ENCODE measurements around the gene APMAP. TPM values are rescaled to one million over a fixed set of nuclear protein-coding genes. Genes with fewer than 3 reads are reported as not detected.

APMAP gene
- total RNA-seq, 1 donor from 2014 or later, result 81.3 TPM

DNA sequence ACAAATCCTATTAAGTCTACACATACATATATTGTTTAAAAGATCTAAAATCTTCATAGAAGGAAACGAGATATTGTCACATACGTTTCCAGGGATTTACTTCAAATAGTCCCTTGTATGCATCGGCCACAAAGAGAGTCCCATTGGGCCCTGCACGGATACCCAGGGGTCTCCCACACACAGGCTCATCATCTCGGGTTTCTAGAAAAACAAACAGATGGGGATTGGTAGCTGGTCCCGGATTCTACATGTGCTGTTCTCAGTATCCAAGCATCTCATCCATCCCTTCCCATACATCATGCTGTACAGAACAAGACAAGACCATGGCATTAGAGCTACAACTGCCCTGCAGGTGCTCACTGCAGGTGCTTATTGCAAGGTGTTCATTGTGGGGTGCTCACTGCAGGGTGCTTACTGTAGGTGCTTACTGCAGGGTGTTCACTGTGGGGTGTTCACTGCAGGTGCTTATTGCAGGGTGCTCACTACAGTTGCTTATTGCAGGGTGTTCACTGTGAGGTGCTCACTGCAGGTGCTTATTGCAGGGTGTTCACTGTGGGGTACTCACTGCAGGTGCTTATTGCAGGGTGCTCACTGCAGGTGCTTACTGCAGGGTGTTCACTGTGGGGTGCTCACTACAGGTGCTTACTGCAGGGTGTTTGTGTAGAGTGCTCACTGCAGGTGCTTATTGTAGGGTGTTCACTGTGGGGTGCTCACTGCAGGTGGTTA is 21.0 kb downstream of the APMAP start:
- Mint-ChIP-seq H3K27ac (no peak overlapping the region), H3K4me1 (ENCODE audit: low read depth) (no peaks in the 10 kb centered on the region), H3K4me3 (ENCODE audit: low read depth) (no peak overlapping the region), H3K36me3 (ENCODE audit: insufficient read depth) (peaks cover 34% of the 10 kb centered on the region), H3K27me3 (no peaks in the 10 kb centered on the region), H3K9me3 (ENCODE audit: low read depth) (peaks cover 13% of the 10 kb centered on the region)
- DNase-seq (ENCODE audit: low spot score, unreplicated experiment), result no peak
- TF ChIP-seq CTCF (IDR thresholded peaks at IDR 0.05; ENCODE audit: unreplicated experiment), result no peak

- Mint-ChIP-seq H3K4me3 (ENCODE audit: low read depth) (no peak overlapping the region), H3K36me3 (ENCODE audit: insufficient read depth) (peaks cover 27% of the 10 kb centered on the region), H3K4me1 (ENCODE audit: low read depth) (no peaks in the 10 kb centered on the region), H3K27ac (no peak overlapping the region), H3K9me3 (ENCODE audit: low read depth) (peaks cover 5% of the 10 kb centered on the region), H3K27me3 (no peaks in the 10 kb centered on the region)
- TF ChIP-seq CTCF (IDR thresholded peaks at IDR 0.05; ENCODE audit: unreplicated experiment), result no peak
- DNase-seq (ENCODE audit: low spot score, unreplicated experiment), result no peak
These were observed 21.8 kb downstream of the APMAP start for GRCh38 chr20:24970754-24971153.

DNA sequence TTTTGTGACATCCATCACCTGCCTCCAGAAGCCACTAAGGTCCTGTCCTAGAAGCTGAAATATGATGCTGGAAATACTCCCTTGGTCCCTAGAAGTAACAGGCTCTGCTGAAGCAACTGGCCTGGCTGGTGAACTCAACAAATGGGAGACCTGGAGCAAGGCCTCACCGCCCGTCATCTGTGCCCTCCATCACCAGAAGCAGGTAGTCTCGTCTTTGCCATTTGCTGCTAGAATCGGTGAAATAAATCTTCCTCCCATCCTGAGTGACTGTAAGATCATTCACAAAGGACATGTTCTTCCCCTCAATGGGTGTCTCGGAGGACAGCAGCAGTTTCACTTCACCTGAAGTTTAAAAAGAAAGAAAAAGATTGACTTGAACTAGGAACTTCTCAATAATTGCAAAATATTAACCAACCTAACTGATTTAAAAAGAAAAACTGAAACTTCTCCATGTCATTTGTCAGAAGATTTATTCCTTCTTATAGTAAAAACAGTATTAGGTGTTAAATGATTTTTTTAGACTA is 22.5 kb downstream of the APMAP start:
- no peak for TF ChIP-seq CTCF (IDR thresholded peaks at IDR 0.05; ENCODE audit: unreplicated experiment)
- Mint-ChIP-seq H3K4me3 (ENCODE audit: low read depth) (no peak overlapping the region), H3K27ac (no peak overlapping the region), H3K4me1 (ENCODE audit: low read depth) (no peaks in the 10 kb centered on the region), H3K9me3 (ENCODE audit: low read depth) (no peaks in the 10 kb centered on the region), H3K36me3 (ENCODE audit: insufficient read depth) (peaks cover 23% of the 10 kb centered on the region), H3K27me3 (no peaks in the 10 kb centered on the region)
- DNase-seq (ENCODE audit: low spot score, unreplicated experiment), result no peak

- Mint-ChIP-seq H3K36me3 (ENCODE audit: insufficient read depth) (peaks cover 22% of the 10 kb centered on the region), H3K4me1 (ENCODE audit: low read depth) (no peaks in the 10 kb centered on the region), H3K27me3 (no peaks in the 10 kb centered on the region), H3K4me3 (ENCODE audit: low read depth) (no peak overlapping the region), H3K9me3 (ENCODE audit: low read depth) (no peaks in the 10 kb centered on the region), H3K27ac (no peak overlapping the region)
- no peak for TF ChIP-seq CTCF (IDR thresholded peaks at IDR 0.05; ENCODE audit: unreplicated experiment)
- DNase-seq (ENCODE audit: low spot score, unreplicated experiment), result no peak
These were observed 23.1 kb downstream of the APMAP start for GRCh38 chr20:24969186-24970029.

GRCh38 chr20:24968278-24968800 is 24.2 kb downstream of the APMAP start:
- Mint-ChIP-seq H3K9me3 (ENCODE audit: low read depth) (no peaks in the 10 kb centered on the region), H3K27me3 (no peaks in the 10 kb centered on the region), H3K4me3 (ENCODE audit: low read depth) (no peak overlapping the region), H3K27ac (no peak overlapping the region), H3K36me3 (ENCODE audit: insufficient read depth) (peaks cover 23% of the 10 kb centered on the region), H3K4me1 (ENCODE audit: low read depth) (no peaks in the 10 kb centered on the region)
- no peak for TF ChIP-seq CTCF (IDR thresholded peaks at IDR 0.05; ENCODE audit: unreplicated experiment)
- DNase-seq (ENCODE audit: low spot score, unreplicated experiment), result no peak
